Peyer's patch (tissue), 4 donors: ENCODE data around the gene TEX13C.

Source experiments
- POLR2A ChIP-seq, 2 donors: fragments of 450-650 bp; IDR thresholded peaks; one replicate each; pipeline ENCODE4 v1.5.1; 2017; ENCODE audit warnings: antibody characterized with exemption in 2 of 2, mild to moderate bottlenecking in 2 of 2, moderate library complexity in 2 of 2
- TF ChIP-seq, protein P1 (sequence below), 6 experiments: fragments of 450-650 bp in 4 of 6; fragments of 200-600 bp in 2 of 6; sonication (generic) in 1 of 6; IDR thresholded peaks; one replicate each; pipeline ENCODE4 v1.5.1; 2017 to 2019; ENCODE audit warnings: antibody characterized with exemption in 6 of 6, mild to moderate bottlenecking in 3 of 6, moderate library complexity in 1 of 6

- TF ChIP-seq, protein P1, sequence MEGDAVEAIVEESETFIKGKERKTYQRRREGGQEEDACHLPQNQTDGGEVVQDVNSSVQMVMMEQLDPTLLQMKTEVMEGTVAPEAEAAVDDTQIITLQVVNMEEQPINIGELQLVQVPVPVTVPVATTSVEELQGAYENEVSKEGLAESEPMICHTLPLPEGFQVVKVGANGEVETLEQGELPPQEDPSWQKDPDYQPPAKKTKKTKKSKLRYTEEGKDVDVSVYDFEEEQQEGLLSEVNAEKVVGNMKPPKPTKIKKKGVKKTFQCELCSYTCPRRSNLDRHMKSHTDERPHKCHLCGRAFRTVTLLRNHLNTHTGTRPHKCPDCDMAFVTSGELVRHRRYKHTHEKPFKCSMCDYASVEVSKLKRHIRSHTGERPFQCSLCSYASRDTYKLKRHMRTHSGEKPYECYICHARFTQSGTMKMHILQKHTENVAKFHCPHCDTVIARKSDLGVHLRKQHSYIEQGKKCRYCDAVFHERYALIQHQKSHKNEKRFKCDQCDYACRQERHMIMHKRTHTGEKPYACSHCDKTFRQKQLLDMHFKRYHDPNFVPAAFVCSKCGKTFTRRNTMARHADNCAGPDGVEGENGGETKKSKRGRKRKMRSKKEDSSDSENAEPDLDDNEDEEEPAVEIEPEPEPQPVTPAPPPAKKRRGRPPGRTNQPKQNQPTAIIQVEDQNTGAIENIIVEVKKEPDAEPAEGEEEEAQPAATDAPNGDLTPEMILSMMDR (IDR thresholded peaks at IDR 0.05), result no peak
- no peak for TF ChIP-seq POLR2A (IDR thresholded peaks at IDR 0.05)
These were observed 13.3 kb upstream of the TEX13C start for GRCh38 chrX:125306335-125306866.
